PC-9 (cell line): Measurements from ENCODE around the gene MCF2L. TPM values are rescaled to one million over a fixed set of nuclear protein-coding genes. Genes with fewer than 3 reads are reported as not detected.
"Not testable (repeated sequence)": the region's sequence is repeated elsewhere in the genome, so short reads cannot be mapped to it uniquely, and the experiment has no call there.

ENCODE experiments used
- BruUV-seq: library from RNA; stranded (reverse); fragments of 400-500 nt; replicated peaks from 2 replicates; lab custom pipeline; 2021; lab: Mats Ljungman, UMichigan
- CTCF ChIA-PET: fragments of 300-600 bp; sonication (Branson Sonifier 250); formaldehyde crosslinking; loops from one replicate; lab custom pipeline; 2022; ENCODE audit warnings: antibody characterized with exemption; lab: Charles Lee
- POLR2A ChIA-PET: fragments of 300-600 bp; sonication (Branson Sonifier 250); formaldehyde crosslinking; loops from one replicate; lab custom pipeline; 2022; ENCODE audit warnings: antibody characterized with exemption; ENCODE audit not compliant: unreplicated experiment; lab: Charles Lee
- DNase-seq, 2 experiments: peaks; one replicate each; pipeline versions ENCODE4 v3.0.0 to v3.0.0-alpha.2; 2015 to 2022; ENCODE audit warnings: mixed read lengths in 1 of 2
- H2AFZ ChIP-seq: fragments of 200-600 bp; sonication (generic); 2 replicates; pipeline ENCODE4 v1.8.1; 2017; ENCODE audit warnings: antibody characterized with exemption
- H3F3A ChIP-seq: fragments of 200-600 bp; sonication (generic); 2 replicates; pipeline ENCODE4 v1.8.1; 2017; ENCODE audit warnings: antibody characterized with exemption, mild to moderate bottlenecking, low read depth; ENCODE audit not compliant: insufficient read depth
- H3K27ac ChIP-seq: fragments of 200-600 bp; sonication (generic); 2 replicates; pipeline ENCODE4 v1.6.1; 2016; ENCODE audit warnings: mixed run types
- H3K27me3 ChIP-seq: fragments of 200-600 bp; sonication (generic); 2 replicates; pipeline ENCODE4 v1.6.1; 2016; ENCODE audit warnings: low read depth, mixed run types; ENCODE audit not compliant: insufficient read depth
- H3K36me3 ChIP-seq: fragments of 200-600 bp; sonication (generic); 2 replicates; pipeline ENCODE4 v1.6.1; 2016; ENCODE audit warnings: low read depth, mixed run types
- H3K4me1 ChIP-seq: fragments of 200-600 bp; sonication (generic); replicated peaks from 2 replicates; pipeline ENCODE4 v1.6.1; 2016; ENCODE audit warnings: mixed run types; ENCODE audit not compliant: insufficient read depth
- H3K4me2 ChIP-seq: fragments of 200-600 bp; sonication (generic); 2 replicates; pipeline ENCODE4 v1.6.1; 2017; ENCODE audit warnings: mixed run types
- H3K4me3 ChIP-seq: fragments of 200-600 bp; sonication (generic); 2 replicates; pipeline ENCODE4 v1.6.1; 2016; ENCODE audit warnings: mixed run types
- H3K79me2 ChIP-seq: fragments of 200-600 bp; sonication (generic); 2 replicates; pipeline ENCODE4 v1.6.1; 2017; ENCODE audit warnings: low read depth, mixed run types
- H3K9me2 ChIP-seq: fragments of 200-600 bp; sonication (generic); 2 replicates; pipeline ENCODE4 v1.8.1; 2017; ENCODE audit warnings: mild to moderate bottlenecking; ENCODE audit not compliant: insufficient read depth
- H3K9me3 ChIP-seq: fragments of 200-600 bp; sonication (generic); 2 replicates; pipeline ENCODE4 v1.8.1; 2016; ENCODE audit warnings: low read depth; ENCODE audit not compliant: insufficient read depth
- H4K20me1 ChIP-seq: fragments of 200-600 bp; sonication (generic); 2 replicates; pipeline ENCODE4 v1.8.1; 2017; ENCODE audit not compliant: insufficient read depth
- EZH2 ChIP-seq: fragments of 200-600 bp; sonication (generic); IDR thresholded peaks from 2 replicates; pipeline ENCODE4 v1.8.0; 2017; ENCODE audit warnings: antibody characterized with exemption, low read depth
- intact Hi-C: fragments of 100-400 bp; cut with micrococcal nuclease; formaldehyde crosslinking; loops from one replicate; pipeline ENCODE4 v1.10.0; 2022; ENCODE audit not compliant: unreplicated experiment
- total RNA-seq: library from RNA; stranded (reverse); gene quantifications from 2 replicates; pipeline ENCODE4 v1.2.3, GENCODE V29; 2021
- TF ChIP-seq, protein P1 (sequence below): fragments of 200-600 bp; sonication (generic); conservative IDR thresholded peaks from 2 replicates; pipeline ENCODE4 v1.6.1; 2017; ENCODE audit warnings: mixed run types, antibody characterized with exemption, mild to moderate bottlenecking, moderate library complexity

MCF2L gene
- total RNA-seq, 1 experiment from 2014 or later, result 28.2 TPM

DNA sequence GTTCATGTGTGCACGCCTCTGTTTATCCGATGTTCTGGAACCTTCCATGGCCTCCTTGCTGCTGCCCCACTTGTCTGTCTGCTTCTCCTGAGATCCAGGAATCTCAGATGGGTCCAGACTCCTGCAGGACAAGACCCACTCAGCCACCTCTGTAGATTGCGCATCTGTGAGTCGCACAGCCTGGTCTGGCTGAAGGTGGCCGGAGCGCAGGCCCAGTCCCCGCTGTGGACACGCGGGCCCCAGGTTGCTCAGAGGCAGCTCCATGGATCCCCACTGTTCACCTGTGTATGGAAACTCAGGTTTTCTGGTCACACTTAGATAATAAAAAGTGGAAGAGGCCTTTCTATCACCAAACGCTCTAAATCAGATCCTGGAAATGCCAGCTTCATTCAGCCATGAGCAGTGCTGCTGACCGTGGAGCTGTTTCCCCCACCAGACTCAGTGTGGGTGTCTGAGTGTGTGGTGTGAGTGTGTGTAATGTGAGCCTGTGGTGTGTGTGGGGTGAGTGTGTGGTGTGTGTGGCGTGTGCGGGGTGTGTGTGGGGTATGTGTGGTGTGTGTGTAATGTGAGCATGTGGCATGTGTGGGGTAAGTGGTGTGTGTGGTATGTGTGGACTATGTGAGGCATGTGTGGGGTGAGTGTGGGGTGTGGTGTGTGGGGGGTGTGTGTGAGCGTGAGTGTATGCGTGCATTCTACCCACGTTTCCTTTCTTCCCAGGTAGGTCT is 59.5 kb downstream of the MCF2L start:
- no peak overlapping the region for H3K4me2 ChIP-seq
- BruUV-seq, result no TSS peak
- H3K27ac ChIP-seq, result no peak overlapping the region
- peaks cover 12% of the 10 kb centered on the region for H3K4me1 ChIP-seq
- H3K79me2 ChIP-seq, result no peaks in the 10 kb centered on the region
- DNase-seq, result no peak
- H3F3A ChIP-seq, result peaks cover 19% of the 10 kb centered on the region; the same call in 1 of the 2 replicates
- POLR2A ChIA-PET, result no interaction called here
- H2AFZ ChIP-seq, result no peak overlapping the region
- TF ChIP-seq, protein P1, sequence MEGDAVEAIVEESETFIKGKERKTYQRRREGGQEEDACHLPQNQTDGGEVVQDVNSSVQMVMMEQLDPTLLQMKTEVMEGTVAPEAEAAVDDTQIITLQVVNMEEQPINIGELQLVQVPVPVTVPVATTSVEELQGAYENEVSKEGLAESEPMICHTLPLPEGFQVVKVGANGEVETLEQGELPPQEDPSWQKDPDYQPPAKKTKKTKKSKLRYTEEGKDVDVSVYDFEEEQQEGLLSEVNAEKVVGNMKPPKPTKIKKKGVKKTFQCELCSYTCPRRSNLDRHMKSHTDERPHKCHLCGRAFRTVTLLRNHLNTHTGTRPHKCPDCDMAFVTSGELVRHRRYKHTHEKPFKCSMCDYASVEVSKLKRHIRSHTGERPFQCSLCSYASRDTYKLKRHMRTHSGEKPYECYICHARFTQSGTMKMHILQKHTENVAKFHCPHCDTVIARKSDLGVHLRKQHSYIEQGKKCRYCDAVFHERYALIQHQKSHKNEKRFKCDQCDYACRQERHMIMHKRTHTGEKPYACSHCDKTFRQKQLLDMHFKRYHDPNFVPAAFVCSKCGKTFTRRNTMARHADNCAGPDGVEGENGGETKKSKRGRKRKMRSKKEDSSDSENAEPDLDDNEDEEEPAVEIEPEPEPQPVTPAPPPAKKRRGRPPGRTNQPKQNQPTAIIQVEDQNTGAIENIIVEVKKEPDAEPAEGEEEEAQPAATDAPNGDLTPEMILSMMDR, result no peak
- no peak for TF ChIP-seq EZH2
- no peaks in the 10 kb centered on the region for H3K27me3 ChIP-seq
- H4K20me1 ChIP-seq, result no peaks in the 10 kb centered on the region
- CTCF ChIA-PET, result no interaction called here
- no peaks in the 10 kb centered on the region for H3K36me3 ChIP-seq
- H3K9me3 ChIP-seq, result no peaks in the 10 kb centered on the region
- H3K4me3 ChIP-seq, result no peak overlapping the region
- intact Hi-C loops, result loop anchor here (1.0 kb wide), 1 partner anchor 86 kb away; no protein-coding TSS in a partner anchor
- no peaks in the 10 kb centered on the region for H3K9me2 ChIP-seq

DNA sequence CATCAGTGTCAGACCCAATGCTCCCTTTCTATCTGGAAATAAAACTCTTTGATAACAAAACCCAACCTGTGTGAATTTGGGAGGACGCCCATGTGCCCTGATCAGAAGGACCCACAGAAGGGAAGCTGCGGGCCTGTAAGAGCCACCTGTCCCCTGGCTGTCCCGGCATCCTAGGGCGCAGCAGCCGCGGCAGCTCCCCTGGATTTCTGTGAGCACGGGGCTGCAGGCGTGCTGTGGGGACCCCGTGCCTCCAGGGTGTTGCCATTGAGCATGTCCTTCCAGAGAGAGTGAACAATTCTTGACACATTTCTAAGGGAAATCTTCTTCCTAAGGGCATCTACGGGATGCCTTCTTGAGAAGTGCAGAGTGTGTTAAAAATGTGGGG is 60.0 kb downstream of the MCF2L start:
- no peaks in the 10 kb centered on the region for H3K79me2 ChIP-seq
- no peak overlapping the region for H3K4me2 ChIP-seq
- POLR2A ChIA-PET, result no interaction called here
- H3K9me3 ChIP-seq, result no peaks in the 10 kb centered on the region
- H3K4me3 ChIP-seq, result no peak overlapping the region
- H4K20me1 ChIP-seq, result no peaks in the 10 kb centered on the region
- H3K36me3 ChIP-seq, result no peaks in the 10 kb centered on the region
- H3K27me3 ChIP-seq, result no peaks in the 10 kb centered on the region
- BruUV-seq, result no TSS peak
- intact Hi-C loops, result loop anchor here (1.0 kb wide), 1 partner anchor 87 kb away; no protein-coding TSS in a partner anchor
- TF ChIP-seq EZH2, result no peak
- TF ChIP-seq, protein P1, result no peak
- CTCF ChIA-PET, result no interaction called here
- H3K9me2 ChIP-seq, result no peaks in the 10 kb centered on the region
- DNase-seq, result no peak
- H3K27ac ChIP-seq, result no peak overlapping the region
- H2AFZ ChIP-seq, result no peak overlapping the region
- peaks cover 14% of the 10 kb centered on the region; the same call in 1 of the 2 replicates for H3F3A ChIP-seq
- peaks cover 6% of the 10 kb centered on the region for H3K4me1 ChIP-seq

DNA sequence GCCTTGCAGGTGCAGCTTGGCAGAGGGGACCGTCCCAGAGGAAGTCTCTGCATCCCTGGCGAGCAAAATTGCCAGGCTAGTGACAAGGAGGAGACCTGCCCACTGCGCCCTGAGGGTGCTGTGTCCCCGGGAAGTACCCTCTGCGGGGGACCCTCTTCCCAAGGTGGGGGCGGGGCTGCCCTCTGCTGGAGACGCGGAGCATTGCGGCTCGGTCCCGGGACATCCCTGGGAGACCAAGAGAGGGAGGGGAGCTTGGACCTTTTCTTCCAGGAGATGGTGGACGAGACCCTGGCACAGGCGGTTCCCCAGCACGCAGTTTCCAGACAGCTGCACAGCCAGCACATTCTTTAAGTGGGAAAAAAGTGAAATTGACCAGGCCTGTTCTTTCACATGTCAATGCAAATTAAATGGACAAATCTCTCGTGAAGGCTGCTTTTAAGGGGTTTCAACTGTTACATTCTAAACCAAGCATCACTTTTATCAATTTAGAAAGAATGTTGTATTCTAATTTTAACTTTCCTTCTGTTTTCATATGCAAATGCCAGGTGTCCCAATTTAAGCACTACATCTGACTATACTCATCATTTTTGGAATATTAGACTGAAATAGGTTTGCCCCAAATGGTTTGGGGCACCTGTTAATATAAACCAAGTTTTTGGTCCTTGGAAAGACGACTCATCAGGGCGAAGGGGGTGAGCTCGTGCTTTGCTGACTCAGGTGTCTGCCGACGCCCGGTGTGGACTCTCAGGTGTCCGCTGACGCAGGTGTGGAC is 60.7 kb downstream of the MCF2L start:
- DNase-seq, result peak in 1 of 2 experiments; percentile 64
- no peaks in the 10 kb centered on the region for H3K36me3 ChIP-seq
- TF ChIP-seq, protein P1, result peak; percentile 98
- no peak for TF ChIP-seq EZH2

DNA sequence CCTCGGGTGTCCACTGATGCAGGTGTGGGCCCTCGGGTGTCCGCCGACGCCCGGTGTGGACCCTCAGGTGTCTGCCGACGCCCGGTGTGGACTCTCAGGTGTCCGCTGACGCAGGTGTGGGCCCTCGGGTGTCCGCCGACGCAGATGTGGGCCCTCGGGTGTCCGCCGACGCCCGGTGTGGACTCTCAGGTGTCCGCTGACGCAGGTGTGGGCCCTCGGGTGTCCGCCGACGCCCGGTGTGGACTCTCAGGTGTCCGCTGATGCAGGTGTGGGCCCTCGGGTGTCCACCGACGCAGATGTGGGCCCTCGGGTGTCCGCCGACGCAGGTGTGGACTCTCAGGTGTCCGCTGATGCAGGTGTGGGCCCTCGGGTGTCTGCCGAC is 61.2 kb downstream of the MCF2L start:
- H3K27ac ChIP-seq, POLR2A ChIA-PET, H3K4me3 ChIP-seq, DNase-seq, H2AFZ ChIP-seq, H3K9me3 ChIP-seq, intact Hi-C loops, H3K4me1 ChIP-seq, BruUV-seq, H4K20me1 ChIP-seq, H3K4me2 ChIP-seq, H3K9me2 ChIP-seq, H3K79me2 ChIP-seq, H3K27me3 ChIP-seq, H3K36me3 ChIP-seq, H3F3A ChIP-seq: not testable (repeated sequence)
- CTCF ChIA-PET, result interaction anchor here (0.7 kb wide), 1 partner anchor 151 kb away, joined by 3 read pairs; no protein-coding TSS in a partner anchor

More for the DNA sequence above, 60.7 kb downstream of the MCF2L start:
- Histone ChIP-seq H3K4me3 (no peak overlapping the region), H3K27ac (no peak overlapping the region), H4K20me1 (no peaks in the 10 kb centered on the region), H3K9me3 (no peaks in the 10 kb centered on the region), H3K4me2 (no peak overlapping the region), H3K4me1 (0 out of 2 replicates have a peak, but pooled peaks cover 3% of the 10 kb centered on the region), H3K79me2 (no peaks in the 10 kb centered on the region), H3F3A (peaks cover 9% of the 10 kb centered on the region; the same call in 1 of the 2 replicates), H3K9me2 (no peaks in the 10 kb centered on the region), H3K27me3 (no peaks in the 10 kb centered on the region), H2AFZ (no peak overlapping the region)
- no TSS peak for BruUV-seq
- ChIA-PET POLR2A (no interaction called here), CTCF (interaction anchor here (0.6 to 0.7 kb wide), 3 partner anchors 87 to 304 kb away, joined by 3 to 7 read pairs (median 4); no protein-coding TSS in a partner anchor)
- intact Hi-C loops, result loop anchor here (1.0 kb wide), 1 partner anchor 87 kb away; no protein-coding TSS in a partner anchor
